Ureter (tissue), 1 donor: Measurements from ENCODE around the gene KLHDC8A. TPM values are rescaled to one million over a fixed set of nuclear protein-coding genes. Genes with fewer than 3 reads are reported as not detected.

Source experiments
- DNase-seq: peaks from one replicate; pipeline ENCODE4 v3.0.0-alpha.2; 2020; ENCODE audit warnings: low spot score
- total RNA-seq: library from RNA; stranded (reverse); gene quantifications from one replicate; pipeline ENCODE4 v1.2.4, GENCODE V29; 2023
- donor health status: DM: yes; HTN: yes; CAD: no.

KLHDC8A gene
- total RNA-seq, 1 donor from 2014 or later, result not detected

DNA sequence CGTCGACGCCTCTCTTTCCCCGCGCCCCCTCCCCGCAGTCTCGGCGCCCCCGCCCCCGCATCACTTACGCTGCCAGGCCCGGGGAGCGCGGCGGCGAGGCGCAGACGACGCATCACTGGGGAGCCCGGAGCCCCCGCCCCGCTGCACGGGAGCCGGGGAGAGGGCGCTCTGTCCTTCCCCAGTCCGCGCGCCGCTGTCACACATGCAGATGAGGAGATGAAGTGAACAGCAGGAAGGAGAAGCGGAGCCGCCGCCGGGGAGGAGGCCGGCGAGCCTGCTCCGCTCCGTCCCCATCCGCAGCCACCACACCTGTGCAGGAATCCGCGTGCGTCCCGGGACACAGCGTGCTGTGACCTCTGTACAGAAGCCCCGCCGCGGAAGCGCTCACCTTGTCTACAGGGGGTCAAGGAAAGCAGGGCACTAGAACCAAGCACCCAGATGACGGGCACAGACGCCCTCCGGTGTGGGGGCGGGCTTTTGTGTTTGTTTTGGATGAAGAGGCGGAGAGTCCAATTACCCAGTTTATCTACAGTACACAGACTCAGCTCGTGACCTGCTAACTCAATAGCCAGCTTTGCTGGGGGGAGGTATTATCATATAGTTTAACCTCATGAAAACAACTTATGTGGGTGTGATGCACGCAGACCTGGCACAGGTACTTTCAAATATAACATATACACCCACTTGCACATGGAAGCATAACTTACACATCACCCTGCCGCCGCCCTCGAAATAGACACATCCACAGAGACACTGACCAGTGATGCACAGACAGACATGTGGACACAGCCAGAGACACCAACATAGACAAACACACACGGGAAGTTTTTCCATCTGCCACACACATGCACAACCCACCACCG lies 12.4 kb downstream of the KLHDC8A start:
- DNase-seq, result no peak

DNA sequence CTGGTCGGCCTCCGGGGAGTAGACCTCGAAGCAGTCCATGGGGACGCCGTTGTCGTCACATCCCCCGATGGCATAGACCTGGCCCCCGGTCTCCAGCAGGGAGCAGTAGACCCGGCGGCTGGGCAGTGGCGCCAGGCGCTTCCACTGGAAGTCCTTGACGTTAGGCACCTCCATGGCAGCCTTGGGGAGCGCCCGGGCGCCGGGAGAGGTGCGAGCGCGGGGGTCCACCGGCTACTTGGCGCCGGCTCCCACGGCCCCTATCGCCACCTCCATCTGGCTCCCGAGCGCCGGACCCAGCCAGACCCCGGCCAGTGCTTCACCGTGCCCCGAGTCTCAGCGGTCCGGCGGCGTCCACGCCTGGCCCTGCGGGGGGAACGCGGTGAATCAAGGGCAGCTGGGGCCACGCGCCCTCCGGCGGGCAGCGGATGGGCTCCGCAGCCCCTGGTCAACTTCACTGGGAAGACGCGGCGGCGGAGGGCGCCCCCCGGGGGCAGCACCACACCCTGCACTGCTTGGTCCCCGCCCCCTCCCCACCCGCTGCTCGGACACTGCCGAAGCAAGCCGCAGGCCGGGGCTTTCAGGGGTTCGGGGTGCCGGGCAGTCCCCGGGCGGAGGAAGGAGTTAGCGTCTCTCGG lies 13.2 kb downstream of the KLHDC8A start:
- DNase-seq, result no peak

DNA sequence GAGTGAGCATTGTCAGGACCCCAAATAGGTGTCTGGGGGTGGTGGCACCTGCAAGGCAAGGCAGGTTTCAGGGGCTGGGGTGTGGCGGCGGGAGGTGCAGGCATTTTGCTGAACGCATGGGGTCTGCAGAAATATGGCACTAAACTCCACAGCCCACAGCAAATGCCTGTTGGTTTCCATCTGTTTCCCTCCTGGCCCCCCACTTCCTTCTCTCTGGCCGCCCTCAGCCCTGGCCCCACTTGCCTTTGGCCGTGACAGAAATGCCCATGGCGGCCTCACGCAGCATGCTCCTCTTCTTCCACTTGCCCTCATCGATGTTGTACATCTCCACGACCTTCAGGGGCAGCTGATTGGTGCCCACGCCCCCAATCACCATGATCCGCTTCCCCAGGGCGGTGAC lies 13.7 kb downstream of the KLHDC8A start:
- DNase-seq, result no peak

DNA sequence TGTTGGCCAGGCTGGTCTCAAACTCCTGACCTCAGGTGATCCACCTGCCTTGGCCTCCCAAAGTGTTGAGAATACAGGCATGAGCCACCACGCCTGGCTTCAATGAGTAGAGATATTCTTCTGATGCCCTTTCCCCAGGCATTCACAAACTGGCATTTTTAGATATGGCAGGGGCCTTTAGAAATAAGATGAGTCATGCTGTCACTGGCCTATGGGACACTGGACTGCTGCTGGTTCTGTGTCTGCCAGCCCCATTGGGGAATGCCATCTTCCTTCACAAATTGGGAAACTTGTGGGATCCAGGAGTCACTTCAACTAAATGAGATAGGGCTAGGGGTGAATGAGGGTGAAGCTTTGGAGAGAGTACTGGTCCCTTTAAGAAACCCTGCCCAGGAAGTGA lies 16.0 kb downstream of the KLHDC8A start:
- DNase-seq, result no peak

DNA sequence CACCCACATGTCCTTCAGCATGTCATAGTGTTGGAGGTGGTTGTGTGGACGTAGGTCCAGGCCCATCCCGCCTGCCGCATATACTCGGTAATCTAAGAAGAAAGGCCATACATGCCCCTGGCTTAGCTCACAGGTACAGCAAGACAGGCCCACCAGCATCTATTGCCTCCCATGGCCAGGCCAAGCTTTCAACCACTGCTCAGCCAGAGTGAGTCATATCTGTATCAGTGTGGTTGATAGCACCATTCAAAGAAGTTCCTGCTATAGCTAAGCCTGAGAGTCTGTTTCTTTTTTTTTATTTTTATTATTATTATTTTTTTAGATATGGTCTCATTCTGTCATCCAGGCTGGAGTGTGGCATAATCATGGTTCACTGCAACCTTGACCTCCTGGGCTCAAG lies 17.0 kb downstream of the KLHDC8A start:
- no peak for DNase-seq

DNA sequence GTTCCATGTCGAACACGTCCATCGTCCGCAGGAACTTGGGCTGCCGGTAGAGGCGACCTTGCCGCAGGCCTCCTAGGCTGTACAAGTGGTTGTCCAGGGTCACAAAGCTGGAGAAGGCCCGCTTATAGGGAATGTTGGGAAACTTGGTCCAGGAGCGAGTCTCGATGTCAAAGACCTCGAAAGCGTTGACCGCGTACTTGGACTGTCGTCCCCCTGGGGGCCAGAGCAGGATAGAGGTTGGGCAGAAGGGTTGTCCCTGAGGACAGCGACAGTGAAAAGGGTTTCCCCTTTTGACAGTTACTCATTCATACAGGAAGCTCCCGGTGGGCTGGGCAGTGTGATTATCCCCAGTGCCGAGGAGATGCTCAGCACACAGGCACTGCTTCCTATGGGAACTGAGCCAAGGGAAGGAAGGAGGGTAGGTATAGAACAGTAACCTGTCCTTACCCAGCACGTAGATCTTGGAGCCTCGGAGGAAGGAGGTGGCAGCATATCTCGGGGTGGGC lies 17.5 kb downstream of the KLHDC8A start:
- DNase-seq, result no peak

DNA sequence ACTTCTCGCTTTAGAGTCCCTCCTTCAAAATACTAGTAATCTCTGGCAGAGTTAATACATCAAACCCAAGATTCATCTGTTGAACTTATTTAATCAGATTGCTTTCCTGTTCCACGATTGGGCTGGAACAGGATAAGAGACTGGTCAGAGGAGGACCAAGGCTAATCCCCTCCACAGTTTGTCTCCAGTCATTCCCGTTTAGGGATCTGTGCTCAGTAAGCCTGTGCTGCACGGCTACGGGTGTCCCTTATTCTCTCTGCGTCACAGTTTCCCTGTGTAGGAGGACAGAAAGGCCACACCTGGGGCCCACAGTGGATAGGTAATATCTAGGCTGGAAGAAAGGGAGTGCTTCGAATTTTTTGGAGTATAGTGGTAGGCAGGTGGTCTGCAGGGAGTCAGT lies 18.7 kb downstream of the KLHDC8A start:
- DNase-seq, result no peak

DNA sequence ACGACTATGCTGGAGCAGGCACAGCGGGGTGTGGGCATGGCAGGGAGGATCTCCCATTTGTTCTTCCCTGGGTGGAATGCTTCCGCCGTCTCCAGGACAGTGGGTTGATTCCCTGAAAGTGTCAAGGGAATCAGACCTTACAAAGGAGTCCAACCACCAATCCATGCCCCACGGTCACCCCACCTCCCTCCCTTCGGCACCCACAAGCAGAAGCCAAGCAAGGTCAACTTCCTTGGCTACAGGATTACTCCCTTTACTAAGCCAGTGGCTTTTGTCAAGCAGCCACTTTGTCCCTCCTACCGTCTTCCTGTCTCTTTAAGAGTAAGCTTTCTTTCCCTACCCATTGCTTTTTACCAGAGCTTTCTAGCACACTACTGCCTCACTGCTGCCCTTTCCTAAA lies 19.2 kb downstream of the KLHDC8A start:
- no peak for DNase-seq

DNA sequence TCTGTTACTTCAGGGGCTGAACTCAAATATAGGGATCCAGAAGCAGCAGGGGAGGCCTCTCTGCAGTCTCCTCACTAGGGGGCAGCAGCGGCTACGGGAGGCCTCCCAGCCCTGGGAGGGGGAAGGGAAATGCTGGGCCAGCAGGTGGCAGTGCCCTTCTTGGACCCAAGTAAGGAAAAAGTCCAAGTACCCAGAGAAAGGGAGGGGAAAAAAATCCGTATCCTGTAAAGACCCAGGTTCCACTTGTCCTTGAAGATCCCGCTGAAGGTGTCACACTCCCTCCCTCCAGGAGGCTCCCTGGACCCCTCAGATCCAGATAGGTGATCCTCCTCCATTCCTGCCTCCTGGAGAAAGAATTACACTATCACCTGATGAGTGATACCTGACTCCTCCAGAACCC lies 21.0 kb downstream of the KLHDC8A start:
- peak; percentile 85 for DNase-seq

DNA sequence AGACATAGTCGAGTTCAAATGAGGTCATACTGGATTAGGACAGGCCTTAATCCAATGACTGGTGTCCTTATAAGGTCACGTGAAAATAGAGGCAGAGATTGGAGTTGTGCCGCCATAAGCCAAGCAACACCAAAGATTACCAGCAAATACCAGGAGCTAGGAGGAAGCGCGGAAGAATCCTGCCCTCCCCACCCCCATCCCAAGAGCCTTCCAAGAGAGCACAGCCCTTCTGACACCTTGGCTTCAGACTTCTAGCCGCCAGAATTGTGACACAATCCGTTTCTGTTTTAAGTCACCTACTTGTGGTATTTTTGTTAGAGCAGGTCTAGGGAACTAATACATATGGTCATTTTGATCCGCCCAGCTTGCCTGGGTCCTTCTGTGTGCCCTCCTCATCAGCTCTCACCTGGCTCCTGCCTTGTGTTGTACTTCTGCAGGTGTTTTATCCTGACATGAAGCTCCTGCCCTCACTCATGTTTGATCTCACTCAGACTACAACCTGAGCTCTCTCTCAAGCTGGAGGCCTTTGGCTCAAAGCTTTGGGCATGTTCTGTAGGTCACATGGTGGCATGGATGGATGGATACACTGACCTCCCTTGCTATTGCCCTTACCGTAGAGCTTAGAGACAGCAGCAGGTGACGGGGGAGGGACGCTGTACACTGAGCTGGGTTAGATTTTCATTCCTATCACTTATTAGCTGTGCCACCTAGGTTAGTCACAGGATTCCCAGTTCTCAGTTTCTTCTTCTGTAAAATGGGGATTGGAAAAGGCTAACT lies 24.5 kb downstream of the KLHDC8A start:
- DNase-seq, result no peak

DNA sequence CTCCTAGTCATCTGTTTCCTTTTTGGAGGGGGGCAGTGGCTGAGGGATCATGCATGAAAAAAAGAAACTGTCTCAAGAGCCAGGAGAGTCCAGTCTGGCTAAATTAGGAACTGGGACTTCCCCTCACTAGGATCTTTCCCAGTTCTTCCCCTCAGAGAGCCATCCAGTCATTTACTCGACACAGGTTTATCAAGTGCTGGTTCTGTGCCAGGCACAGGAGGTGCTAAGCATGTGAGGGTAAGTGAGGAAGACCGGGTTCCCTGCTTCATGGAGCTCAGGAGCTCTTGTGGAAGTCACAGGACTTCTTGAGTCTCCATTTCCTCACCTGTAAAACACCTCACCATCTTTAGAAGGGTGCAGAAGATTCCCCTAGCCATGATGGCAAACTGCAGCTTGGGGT lies 26.6 kb downstream of the KLHDC8A start:
- no peak for DNase-seq

DNA sequence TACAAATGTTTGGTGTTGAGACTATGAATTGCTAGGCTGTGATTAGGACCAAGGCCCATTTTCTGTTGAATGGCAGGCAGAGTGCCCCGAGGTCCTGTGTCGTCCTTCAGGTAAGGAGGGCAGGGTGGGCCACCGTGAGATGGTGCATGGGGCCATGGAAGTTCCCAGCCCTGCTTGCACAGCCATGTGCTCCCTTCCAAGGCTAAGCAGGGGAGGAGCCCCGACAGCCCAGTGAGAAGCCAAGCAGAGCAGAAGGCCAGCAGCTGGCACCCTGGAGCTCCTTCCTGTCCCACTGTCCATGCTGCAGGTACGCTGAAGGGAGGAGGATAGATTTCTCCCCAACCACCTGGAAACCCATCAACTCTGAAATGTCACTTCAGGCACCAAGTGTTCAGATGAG lies 27.0 kb downstream of the KLHDC8A start:
- DNase-seq, result no peak

DNA sequence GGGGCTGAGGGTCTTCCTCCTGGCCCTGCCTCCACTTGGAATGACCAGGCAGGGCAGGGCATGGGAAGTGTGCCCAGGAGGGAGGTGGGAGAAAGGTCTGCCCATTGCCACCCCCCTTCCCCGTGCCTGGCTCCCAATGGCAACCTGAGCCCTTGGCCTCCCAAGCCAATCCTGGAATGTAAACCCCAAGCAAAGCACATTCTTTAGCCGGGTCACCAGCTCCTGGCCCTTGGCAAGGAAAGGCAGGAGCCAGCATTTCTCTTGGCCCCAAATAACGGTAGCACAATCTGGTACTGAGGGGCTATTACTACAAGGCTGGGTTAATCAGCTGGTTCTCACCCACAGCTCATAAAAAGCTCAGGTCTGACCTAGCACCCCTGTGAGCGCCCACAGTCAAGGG lies 28.2 kb downstream of the KLHDC8A start:
- no peak for DNase-seq

DNA sequence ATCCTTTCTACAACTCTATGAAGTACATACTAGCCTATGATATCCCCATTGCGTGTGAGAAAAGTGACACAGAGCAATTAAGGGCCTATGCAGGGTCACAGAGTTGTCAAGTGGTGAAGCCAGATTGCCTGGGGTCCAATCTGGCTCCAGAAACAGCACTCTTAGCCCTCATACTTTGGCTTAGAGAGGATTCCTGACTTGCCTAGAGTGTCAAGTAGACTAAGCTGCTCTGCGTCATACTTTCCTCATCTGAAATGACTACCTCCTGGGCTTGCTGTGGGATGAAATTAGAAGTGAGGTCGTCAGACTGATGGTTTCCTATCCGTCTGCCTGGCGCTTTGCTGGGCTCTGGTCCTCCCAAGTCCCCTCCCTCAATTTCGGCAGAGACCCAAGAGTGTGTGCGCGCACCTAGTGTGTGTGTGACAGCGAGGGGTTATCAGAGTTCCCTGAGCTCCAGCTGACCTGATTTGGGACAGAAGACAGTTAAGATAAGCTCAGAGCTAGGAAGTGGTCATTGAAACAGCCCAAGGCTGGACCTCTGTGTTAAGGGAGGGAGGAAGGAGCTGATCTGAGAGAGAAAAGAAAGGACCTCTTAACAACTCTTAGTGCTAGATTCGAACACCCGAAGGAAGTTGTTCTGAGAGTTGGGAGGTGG lies 29.8 kb downstream of the KLHDC8A start:
- no peak for DNase-seq

DNA sequence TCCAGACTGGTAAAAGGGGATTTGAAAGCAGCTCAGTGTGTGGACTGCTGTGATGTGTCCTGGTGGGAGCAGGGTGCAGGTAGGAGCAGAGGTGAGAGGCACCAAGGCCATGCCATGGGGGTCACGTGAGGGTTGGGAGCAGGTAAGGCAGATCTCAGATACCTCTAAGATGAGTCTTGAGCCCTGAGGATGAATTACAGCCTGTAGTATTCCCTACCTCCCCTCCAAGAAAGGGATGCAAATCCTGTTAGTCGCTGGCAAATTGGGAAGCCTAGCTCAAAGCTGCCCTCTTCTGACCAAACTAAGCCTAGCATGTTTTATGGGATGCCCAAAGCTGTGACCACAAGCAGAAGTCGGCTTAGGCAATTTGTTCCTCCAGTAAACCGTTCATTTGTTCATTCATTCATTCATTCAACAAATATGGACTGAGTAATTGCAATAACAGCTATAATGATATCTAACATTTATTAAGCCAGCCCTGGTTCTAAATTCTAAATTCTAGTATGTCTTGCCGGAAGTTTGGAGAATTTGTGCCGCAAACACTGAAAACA lies 31.3 kb downstream of the KLHDC8A start:
- DNase-seq, result peak; percentile 76

DNA sequence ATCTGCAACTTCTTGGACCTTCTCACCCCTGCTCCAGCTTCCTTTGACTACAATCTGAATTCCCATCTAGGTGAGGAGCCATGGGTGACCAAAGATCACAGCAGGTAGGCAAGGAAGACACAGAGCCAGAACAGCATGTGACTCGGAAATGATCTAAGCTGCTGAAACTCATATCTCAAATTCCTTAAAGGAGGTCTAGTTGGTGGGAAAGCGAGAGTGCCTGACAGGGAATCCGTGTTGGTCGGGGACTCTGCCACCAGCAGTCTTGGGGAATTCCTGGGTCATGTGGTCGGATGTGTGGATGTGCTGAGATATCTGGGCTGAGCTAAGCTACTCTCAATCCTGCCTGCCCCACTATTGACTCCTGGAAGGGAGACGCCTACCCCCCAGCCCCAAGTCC lies 31.9 kb downstream of the KLHDC8A start:
- no peak for DNase-seq

DNA sequence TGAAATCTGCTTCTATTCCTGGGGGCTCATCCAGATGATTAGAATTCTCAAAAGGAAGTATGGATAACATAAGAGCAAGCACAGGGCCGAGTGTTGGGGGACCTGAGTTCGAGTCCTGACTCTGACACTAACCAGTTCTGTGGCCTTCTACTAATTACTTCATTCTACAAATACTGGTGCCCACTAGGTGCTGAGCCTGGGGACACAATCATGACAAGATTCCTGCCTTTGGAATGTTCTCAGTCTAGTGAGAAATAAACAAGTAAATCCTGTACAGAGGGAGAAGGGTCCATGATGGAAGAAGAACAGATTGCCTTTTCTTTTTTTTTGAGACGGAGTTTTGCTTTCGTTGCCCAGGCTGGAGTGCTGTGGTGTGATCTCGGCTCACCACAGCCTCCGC lies 32.9 kb downstream of the KLHDC8A start:
- DNase-seq, result no peak

DNA sequence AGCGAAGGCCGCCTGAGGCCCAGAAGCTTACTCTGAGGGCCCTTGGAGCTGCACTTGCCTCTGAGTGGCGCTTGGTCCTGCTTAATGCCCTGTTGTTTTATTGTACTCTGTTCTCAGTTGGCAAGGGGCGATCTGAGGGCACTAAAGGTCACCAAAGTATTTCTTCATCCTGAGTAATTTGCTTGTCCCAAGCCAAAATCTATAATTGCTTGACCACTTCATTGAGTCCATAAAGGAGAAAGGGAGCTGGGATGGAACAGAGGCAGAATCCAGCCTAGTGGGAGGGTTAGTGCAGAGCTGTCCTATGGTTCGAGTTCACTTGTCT lies 34.8 kb downstream of the KLHDC8A start:
- no peak for DNase-seq

DNA sequence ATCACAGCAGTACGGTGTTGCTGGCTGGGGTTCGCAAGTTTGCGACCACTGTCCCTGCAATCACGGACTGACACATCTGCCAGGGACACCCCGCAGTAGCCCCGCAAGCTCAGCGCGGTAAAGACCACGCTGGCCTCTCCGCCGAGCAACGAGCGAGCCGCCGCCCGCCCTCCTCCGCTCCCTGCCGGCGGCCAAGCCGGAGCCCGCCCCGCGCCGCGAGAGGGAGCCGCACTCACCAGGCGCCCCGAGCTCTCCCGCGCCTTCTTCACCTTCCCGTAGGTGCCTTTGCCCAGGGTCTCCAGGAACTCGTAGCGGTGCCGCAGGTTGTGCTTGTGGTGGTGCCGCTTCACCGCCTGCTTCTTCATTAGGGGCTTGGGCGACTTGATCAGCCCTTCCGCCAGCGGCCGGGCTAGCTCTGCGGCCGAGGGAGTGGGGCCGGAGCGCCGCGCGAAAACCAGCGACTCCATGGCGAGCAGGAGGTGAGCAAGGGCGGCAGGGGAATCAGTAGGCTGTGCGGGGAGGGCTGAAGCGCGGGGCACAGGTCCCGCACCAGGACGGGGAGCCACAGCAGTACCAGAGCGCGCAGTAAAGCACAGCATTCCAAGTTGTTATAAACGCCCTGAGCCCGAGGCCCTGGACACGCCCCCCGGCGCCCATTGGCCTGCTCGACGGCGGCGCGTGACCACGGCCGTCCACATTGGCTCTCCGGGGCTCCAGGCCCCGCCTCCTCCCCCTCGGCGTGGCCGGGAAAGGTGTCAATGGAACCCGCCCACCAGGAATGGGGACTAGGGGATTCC lies 35.4 kb downstream of the KLHDC8A start, which contains the start of gene NUAK2:
TSS of gene NUAK2 (minus strand) at position 584 of the 797 bp plus-strand sequence. CDS start at position 467, 117 bp downstream.
- DNase-seq, result peak; percentile 91

DNA sequence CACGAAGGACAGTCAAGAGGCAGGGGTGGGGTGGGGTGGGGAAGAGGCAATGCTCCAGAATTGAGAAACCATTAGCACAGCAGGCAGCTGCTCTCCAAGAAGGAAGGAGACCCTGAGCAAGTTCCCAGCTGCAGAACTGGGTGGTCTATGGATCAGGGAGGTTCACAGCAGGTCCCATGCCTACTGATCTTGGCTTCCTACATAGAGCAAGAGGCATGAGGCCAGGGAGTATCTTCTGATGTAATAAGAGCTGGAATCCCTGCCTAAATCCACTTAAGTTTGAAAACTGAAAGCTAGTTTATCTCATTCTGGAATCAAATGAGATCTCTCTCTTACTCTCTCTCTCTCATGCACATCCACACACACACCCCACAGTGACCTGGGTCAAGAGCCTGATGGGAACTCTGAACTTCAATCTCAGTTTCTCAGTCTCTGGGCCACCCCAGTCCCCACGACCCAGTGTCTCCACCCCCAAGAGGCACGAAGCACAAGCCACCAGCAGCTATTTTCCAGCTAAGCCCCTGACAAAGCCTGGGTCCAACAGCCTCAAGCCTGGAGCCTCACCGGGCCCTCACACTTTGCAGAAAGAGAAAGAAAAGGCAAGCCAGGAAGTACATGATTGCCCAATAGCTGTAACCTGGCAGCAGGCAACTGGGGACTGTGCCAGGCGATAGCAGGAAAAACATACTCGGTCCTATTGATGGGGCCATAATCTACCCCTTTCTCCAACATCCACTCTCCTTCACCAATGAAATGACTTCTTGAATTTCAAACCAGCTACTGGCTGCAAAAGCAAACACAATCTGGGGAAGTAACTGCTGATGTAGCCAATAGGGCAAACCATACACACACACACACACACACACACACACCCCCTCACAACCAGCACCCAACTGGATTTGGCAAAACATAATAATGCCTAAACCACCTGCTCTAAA lies 37.4 kb downstream of the KLHDC8A start:
- DNase-seq, result peak; percentile 81
